Ovary (tissue), 3 donors: Measurements from ENCODE around the gene ZMAT5.

Experiments used
- EP300 ChIP-seq: sonication (generic); formaldehyde crosslinking; IDR thresholded peaks from one replicate; pipeline ENCODE4 v1.6.1; 2017; ENCODE audit warnings: antibody characterized with exemption
- TF ChIP-seq, protein P1 (sequence below), 3 donors: fragments of 450-650 bp in 2 of 3; fragments of 200-600 bp in 1 of 3; IDR thresholded peaks; one replicate each; pipeline versions ENCODE4 v1.5.1 to v1.8.0; 2016 to 2022; ENCODE audit warnings: antibody characterized with exemption in 3 of 3, mild to moderate bottlenecking in 1 of 3
- donor health status: DM: no; HTN: no; CAD: no.

DNA sequence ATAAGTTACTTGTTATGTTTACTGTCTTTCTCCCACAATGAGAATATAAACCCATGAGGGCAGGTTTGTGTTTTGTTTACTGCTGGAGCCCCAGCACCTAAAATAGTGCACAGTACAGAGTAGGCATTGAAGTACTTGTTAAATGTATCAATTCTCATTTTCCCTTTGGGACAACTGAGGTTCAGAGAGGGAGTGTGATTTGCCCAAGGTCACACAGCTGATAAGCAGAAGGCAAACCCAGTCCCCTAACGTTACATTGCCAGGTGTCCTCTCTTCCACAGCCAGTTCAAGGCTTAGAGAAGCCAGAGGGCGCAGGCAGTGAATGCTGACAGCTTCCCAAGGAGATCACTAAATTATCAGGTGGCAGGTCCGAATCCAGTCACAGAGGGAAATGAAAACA is 16.8 kb downstream of the ZMAT5 start:
- no peak for TF ChIP-seq EP300
- TF ChIP-seq, protein P1, sequence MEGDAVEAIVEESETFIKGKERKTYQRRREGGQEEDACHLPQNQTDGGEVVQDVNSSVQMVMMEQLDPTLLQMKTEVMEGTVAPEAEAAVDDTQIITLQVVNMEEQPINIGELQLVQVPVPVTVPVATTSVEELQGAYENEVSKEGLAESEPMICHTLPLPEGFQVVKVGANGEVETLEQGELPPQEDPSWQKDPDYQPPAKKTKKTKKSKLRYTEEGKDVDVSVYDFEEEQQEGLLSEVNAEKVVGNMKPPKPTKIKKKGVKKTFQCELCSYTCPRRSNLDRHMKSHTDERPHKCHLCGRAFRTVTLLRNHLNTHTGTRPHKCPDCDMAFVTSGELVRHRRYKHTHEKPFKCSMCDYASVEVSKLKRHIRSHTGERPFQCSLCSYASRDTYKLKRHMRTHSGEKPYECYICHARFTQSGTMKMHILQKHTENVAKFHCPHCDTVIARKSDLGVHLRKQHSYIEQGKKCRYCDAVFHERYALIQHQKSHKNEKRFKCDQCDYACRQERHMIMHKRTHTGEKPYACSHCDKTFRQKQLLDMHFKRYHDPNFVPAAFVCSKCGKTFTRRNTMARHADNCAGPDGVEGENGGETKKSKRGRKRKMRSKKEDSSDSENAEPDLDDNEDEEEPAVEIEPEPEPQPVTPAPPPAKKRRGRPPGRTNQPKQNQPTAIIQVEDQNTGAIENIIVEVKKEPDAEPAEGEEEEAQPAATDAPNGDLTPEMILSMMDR (IDR thresholded peaks at IDR 0.05) = no peak
